Stimulated activated CD8-positive, alpha-beta memory T cell treated with anti-CD3 and anti-CD28 coated beads, Interleukin-2, amount 100 ng/mL, for 1 hour (primary cell): ENCODE data around the gene PHF20.
"Not testable (repeated sequence)": the region's sequence is repeated elsewhere in the genome, so short reads cannot be mapped to it uniquely, and the experiment has no call there.

ENCODE experiments used
- DNase-seq, 2 donors: peaks; one replicate each; pipeline ENCODE4 v3.0.0-alpha.2; 2020; ENCODE audit warnings: low read depth in 2 of 2

PHF20 gene

DNA sequence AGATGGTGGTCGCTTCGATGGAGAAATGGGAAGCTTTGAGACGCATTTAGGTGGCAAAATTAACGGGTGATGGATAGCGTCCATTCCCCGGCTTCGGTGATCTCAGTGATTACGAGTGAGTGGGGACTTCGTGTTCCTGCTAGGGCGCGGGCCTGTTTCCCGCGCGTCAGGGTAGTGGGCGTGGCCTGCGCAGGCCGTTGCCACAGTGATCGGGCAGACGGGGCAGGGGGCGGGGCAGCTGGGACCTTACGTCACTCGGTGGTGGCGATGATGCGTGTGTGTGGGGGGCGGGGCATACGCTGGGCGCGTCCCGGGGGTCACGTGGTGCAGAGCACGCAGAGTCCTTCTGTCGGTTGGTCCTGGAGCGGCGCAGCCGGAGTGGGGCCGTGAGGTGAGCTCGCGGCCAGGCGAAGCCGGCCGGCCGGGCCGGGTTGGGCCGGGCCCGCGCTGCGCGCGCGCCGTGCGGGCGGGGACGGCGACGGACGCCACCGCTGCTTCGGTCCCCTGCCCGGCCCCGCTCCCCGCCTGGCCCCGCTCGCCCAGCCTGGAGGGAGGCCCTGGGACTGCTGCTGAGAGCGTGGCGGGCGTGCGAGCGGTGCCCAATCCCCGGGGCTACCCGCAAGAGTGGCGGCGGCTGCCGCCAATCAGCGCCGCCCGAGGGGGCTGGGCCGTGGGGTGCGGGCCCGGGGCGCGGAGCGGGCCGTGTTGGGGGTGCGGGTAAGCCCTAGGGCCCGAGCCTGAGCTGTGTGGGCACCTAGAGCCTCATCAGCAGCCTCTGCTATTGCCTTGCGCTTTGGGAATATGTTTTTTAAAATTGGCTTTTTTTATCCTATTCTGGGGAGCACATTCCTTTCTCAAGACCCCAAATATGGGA is at the start of gene PHF20:
PHF20 (plus strand) TSS at position 327 of the 874 bp plus-strand sequence. CDS start 29,508 bp downstream, outside the sequence.
- DNase-seq, result peak; percentile 99 to 100

DNA sequence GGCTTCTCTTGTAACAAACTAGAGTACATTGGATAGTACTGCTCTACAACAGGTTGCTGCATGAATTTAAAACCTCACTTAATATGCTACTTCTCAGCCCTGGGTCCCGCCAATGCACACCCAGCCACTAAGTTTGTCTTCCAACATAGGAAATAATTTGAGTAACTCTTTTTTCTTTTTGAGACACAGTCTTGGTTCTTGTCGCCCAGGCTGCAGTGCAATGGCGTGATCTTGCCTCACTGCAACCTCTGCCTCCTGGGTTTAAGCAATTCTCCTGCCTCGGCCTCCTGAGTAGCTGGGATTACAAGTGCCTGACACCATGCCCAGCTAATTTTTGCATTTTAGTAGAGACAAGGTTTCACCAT is 48.6 kb upstream of the PHF20 start:
- DNase-seq, result not testable (repeated sequence)

DNA sequence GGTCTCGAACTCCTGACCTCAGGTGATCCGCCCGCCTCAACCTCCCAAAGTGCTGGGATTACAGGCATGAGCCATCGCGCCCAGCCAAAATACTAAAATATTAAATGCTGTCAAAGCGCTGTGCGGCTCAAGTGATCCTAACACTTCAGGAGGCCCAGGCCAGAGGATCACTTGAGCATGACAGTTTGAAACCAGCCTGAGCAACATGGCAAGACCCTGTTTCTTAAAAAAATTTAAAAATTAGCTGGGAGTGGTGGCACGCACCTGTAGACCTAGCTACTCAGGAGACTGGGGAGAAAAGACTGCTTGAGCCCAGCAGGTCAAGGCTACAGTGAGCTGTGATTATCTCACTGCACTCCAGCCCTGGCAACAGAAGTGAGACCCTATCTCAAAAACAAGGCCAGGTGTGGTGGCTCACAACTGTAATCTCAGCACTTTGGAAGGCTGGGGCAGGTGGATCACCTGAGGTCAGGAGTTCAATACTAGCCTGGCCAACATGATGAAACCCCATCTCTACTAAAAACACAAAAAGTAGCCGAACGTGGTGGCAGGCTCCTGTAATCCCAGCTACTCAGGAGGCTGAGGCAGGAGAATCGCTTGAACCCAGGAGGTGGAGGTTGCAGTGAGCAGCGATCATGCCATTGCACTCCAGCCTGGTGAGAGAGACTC is 48.0 kb upstream of the PHF20 start:
- DNase-seq, result not testable (repeated sequence)

DNA sequence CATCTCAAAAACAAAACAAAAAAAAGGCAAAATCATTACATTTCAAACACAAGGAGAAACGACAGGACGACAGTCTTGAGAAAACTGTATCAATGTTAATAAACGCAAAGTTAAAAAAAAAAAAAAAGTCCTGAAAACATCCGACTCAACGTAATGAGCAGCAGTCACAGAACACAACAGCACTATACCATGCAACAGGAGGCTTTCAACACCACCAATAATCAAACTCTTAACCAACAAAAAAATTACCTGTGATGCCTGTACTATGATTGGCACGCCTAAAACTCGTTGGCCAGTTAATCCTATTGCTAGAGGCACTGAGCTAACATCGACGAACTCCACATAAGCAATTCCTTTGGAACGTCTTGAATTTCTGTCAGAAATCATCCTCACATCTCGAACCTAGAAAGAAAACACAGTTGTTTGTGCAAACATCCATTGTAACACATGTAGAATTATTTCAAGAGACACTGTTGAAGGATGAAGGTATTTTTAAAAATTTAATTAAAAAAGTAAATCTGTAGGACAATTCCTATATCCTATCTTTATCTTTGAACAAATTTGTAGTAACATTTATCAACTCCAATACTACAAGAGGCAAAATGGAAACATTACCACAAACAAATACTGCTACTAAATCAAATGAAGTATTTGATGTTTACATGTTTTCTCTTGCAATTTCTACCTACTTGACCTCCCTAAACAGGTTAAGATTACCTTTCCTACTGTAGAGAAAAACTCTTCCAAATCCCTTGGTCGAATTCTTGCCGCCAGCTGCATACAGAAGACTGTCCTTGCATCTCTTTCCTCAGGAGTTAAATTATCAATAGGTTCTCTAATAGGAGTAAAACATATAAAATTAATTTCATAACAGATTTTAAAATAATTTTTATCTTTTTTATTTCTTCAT is 47.2 kb upstream of the PHF20 start:
- no peak for DNase-seq

DNA sequence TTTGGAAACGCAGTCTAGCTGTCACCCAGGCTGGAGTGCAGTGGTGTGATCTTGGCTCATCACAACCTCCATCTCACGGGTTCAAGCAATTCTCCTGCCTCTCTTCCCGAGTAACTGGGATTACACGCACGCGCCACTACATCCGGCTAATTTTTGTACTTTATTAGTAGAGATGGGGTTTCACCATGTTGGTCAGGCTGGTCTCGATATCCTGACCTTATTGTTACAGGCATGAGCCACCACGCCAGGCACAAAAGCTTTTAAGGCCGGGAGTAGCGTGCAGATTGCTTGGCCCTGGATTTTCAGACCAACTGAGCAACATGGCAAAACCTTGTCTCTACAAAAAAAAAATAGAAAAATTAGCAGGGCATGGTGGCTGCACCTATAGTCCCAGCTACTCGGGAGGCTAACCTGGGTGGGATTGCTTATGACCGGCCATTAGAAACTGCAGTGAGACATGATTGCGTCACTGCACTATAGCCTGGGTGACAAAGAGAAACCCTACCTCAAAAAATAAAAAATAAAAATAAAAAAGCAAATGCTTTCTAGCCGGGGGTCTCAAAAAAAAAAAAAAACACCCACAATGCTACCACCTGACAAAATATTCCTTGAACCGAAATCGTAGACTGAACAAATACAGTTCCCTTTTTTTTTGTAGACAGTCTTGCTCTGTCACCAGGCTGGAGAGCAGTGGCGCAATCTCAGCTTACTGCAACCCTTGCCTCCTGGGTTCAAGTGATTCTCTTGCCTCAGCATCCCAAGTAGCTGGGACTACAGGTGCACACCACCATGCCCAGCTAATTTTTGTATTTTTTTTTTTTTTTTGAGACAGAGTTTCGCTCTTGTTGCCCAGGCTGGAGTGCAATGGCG is 44.7 kb upstream of the PHF20 start:
- no peak for DNase-seq

DNA sequence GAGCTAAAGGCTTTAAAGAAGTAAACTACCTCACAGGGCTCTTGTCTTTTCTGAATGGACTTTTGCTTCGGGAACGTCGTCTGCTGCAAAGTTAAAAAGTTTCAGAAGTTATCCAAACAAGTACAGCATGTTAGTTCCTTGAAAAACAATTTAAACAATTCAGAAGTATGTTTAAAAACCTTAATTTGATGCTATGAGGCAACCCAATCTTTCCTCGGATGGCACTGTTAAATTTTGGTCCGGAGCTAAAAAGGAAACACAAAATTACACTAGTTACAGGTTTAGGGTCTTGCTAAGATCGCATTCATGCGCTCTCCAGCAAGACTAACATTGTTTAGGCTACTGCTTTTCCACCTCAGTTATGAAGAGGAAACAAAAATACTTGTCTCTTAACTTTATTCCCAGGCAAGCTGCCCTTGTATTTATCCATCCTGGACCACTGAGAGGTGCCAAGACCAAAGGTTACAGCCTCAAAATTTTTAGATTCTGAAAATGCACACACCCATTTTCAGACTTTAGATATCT is 42.5 kb upstream of the PHF20 start:
- DNase-seq, result no peak

DNA sequence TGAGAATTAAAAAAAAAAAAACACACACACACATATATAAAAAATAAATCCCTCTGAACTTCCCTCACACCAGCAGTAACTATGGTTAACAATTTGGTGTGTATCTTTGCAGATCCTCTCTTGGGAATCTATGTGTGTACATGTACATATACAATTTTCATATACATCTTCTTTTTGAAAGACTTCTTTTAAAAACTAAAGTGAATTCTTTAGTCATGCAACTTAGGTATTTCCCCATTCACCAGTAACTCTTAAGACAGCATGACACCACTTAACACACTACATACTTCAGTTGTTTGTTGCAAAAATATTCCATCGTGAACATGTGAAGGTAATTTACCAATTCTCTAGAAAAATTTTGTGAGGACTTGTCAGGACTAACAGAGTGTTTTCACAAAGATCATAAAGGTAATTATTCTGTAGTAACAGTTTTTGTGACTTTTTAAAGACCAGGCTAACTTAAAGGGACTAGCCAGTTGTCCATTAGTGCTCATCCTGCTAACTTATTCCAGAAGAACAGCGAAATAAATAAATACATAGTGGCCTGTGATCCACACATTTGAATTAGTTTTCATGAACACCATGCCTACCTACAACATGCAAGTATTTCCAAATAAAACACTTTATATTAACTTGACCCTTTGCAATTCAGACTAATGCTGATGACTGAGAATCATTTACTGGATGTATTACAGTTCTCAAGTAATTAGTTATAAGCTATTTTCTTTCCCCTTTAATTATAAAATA is 41.8 kb upstream of the PHF20 start:
- no peak for DNase-seq

DNA sequence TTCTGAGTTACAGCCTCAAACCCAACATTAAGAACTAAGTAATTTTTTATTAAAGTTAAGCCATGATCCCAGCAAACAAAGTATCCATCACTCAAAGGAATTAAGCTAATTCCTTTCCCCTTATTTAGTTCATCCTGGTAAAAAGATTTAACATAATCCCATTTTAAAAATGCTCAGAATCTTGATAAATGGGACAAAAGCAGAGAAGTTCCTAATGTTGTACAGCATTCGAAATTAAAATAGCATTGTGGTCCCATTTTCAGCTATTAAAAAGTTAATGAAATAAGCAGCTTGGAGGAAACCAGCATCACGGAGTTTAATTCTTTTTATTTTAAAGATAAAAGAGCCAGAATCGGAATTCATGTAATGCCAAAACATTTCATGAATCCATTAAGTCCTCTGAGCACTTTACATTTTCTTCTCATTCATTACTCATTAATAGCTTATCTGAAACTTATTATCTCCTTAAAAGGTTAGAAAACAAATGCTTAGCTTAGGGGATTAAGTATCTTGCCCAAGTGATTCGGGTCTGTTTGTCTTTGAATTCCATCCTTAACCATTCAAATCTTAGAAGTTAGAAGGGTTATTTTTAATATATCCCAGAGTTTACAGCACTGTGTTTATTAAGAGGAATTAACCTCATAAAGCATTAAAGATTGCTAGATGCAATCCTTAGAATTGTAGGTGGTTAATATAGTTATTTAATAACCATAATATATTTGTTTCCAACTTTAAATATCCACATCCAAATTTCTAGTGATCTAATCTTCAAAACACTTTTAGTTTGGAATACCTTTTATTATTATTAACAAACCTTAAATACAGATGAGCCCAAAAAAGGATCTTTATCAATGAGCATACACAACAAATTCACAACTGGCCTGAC is 41.0 kb upstream of the PHF20 start:
- no peak for DNase-seq

DNA sequence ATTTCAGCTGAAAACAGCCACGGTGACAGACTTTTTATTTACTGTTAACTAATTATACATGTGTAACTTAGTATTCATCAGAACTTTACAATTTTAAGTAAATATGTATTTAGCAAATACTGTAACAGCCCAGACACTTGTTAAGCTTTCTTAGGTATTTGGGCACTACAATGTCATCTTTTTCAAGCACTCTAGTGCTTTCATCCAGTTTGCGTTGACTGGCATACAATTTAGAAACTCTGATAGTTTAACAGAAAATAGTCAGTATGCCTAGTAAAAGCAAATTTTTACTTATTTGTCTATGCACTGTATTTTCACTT is 40.4 kb upstream of the PHF20 start:
- DNase-seq, result no peak

DNA sequence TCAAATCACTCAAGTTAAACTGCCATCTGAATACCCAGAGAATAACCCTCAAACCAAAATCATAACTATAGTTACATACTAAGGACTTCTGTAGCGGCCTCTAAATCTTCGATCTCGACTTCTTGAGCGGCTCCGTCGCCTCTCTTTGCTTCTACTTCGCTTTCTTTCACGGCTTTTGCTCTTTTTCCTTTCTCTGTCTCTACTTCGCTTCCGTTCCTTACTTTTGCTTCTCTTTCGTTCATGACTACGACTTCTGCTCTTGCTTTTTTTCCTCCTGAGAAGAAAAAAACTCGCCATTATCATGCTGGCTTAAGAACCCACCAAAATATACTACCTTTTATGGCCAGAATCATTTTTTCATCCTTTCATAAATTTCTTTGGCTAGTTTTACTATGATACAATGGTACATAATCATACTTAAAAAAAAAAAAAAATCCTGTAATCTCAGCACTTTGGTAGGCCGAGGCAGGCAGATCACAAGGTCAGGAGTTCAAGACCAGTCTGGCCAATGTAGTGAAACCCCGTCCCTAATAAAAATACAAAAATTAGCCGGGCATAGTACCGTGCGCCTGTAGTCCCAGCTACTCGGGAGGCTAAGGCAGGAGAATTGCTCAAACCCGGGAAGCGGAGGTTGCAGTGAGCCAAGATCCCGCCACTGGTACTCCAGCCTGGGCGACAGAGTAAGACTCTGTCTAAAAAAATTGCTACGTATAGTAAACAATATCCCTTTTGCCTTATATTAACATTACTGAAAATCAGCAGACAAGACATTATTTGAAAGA is 39.8 kb upstream of the PHF20 start:
- no peak for DNase-seq

DNA sequence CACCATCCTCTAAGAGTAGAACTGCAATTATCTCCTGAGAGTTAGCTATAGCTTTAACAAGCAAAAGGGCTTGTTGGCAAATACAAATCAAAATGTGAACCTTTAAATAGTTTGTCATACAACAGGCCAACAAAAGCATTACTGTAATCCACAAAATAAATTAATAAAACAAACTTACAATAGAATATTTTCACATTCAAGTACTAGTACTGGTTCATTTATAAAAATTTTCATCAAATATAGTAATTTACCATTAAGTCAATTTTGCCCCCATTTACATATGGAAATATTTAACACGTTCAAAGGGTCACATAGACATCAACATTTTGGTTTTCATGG is 39.2 kb upstream of the PHF20 start:
- no peak for DNase-seq

DNA sequence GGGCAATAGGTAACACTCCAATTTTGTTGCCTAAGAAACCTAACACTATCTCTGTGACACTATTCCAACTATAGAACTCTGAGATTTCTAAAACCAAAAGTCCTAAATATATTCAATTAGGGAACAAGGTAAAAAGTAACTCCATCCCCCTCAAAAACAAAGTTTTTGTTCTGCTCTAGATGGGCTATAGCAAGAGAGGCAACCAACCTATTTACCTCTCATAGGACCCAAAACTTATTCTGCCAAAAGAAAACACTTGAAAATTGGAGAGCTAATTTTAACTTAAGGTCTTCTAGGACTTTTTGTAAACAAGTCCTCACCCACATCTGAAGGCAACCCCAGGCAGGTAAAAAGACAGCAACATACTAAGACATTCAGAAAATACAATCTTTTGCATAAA is 37.4 kb upstream of the PHF20 start:
- DNase-seq, result no peak

DNA sequence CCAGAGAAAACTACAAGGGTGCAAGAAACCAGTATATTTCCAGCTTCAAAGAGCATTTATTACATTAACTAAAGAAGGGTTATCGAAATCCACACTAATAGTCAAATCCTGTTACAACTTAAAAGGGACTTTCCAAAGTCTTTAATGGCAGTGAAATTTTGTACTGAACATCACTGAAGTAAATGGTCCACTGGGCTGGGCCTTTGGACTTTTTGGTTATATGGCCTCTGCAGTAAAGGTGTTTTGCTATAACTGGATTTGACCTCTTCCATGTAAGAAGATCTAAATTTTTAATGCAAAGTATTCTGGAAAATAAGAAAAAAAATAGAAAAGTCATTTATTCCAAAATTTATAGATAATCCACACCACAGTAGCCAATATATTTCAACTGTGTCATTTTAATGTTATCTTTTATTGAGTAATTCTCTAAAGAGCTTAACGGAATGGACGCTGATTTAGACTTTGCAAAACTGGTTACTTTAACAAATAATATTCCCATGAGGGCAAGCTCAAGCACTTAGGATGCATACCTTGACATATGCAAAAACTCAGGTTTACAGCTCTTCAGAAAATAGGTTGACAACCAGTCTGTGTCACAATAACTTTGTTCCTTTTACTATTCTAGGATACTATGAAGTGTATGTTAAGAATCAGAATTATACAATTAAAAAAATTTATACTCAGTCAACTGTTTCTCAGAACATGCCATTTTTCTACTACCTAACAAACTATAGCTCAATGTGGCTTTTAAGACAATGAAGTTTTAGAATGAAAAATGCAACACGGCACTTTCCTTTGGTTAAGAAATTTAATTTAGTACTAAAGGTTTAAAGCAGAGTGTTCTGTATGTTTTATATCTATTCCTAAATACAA is 36.8 kb upstream of the PHF20 start:
- no peak for DNase-seq

DNA sequence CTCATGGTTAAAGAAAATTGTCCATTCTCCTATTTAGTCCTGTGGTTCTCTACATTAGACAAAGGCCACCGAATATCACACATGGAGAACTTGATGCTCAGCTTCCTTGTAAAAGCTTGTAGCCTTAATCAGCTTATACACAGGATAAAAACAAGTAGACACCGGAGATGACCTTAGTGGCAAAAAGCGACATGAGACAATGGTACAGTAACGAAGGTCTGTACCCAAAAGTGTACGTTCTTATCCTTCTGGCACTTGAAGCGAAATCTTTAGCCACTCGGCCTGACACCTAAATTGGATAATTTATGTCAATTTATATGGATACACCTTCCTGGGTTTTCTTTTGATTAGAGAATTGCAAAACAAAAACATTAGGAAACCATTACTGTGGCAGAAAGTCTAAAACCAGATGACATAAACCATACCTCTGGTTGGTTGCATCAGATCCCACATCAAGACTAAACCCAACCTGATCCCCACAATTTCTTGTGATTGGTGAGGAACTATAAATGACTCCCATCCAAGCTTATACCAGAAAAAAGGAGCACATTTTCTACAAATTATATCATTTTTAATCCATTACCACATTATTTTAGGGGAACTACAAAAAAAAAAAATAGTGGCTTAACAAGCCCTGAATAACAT is 35.9 kb upstream of the PHF20 start:
- DNase-seq, result no peak

DNA sequence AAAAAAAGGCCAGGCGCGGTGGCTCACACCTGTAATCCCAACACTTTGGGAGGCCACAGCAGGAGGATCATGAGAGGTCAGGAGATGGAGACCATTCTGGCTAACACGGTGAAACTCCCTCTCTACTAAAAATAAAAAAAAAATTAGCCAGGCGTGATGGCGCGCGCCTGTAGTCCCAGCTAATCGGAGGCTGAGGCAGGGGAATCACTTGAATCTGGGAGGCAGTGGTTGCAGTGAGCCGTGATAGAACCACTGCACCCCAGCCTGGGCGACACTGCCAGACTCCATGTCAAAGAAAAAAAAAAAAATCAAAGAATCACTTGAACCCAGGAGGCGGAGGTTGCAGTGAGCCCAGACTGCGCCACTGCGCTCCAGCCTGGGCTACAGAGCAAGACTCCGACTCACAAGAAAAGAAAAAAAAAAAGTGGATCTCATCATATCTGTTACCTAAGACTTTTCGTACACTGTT is 33.9 kb upstream of the PHF20 start:
- DNase-seq, result no peak

DNA sequence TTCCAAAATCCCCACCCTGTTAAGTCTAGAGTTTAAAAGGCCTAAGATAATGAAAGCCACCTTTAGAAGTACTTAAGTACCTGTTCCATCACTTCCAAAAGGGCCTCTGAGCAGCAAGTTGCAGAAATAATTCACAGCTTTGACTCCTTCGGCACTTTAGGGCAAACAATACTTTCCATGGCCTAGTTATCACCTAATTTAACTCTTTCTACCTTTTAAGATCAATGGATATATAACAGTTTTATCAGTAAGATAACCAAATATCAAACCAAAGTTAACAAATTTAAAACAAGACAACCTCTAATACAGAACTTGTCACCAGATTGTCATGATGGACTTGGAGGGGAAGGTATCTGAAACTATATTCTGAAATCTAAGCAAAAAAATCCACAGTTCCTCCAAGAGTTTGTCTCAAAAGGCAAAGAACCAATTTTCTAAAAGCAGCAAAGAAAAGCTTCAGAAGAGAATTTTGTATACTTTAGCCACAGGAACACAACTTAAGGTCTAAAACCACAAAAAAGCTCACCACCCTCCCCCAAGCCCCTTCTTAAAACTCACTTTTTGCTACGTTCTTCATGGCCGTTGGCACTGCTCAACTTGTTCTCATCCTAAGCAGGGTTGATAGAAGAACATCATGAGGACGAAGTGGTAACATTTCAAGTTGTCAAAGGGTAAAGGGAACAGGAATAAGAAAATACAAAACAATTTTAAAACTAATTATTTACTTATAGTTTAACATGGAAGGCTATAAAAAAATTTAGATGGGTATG is 33.2 kb upstream of the PHF20 start:
- DNase-seq, result no peak
